Transverse colon (tissue), 4 donors: ENCODE results near the gene ZBTB43. TPM values are rescaled to one million over a fixed set of nuclear protein-coding genes. Genes with fewer than 3 reads are reported as not detected.

Experiments
- DNase-seq: peaks from one replicate; pipeline ENCODE4 v3.0.0-alpha.2; 2019
- H3K27ac ChIP-seq, 4 donors: fragments of 200-600 bp; sonication (generic); 2 replicates each; pipeline ENCODE4 v1.5.1; 2016 to 2018; ENCODE audit warnings: inconsistent platforms in 4 of 4
- H3K27me3 ChIP-seq: fragments of 200-600 bp; sonication (generic); 2 replicates; pipeline ENCODE4 v1.5.1; 2017; ENCODE audit warnings: inconsistent platforms
- H3K36me3 ChIP-seq, 4 donors: fragments of 200-600 bp; sonication (generic); 2 replicates each; pipeline ENCODE4 v1.5.1; 2017 to 2019; ENCODE audit warnings: inconsistent platforms in 4 of 4
- H3K4me1 ChIP-seq, 4 donors: fragments of 200-600 bp; sonication (generic); 2 replicates each; pipeline ENCODE4 v1.5.1; 2017 to 2020; ENCODE audit warnings: inconsistent platforms in 4 of 4
- H3K4me3 ChIP-seq, 4 donors: fragments of 200-600 bp; sonication (generic); 1 replicate in 1 of 4; 2 replicates in 3 of 4; pipeline versions ENCODE4 v1.5.1 to v1.6.1; 2017 to 2019; ENCODE audit warnings: inconsistent platforms in 4 of 4
- H3K9me3 ChIP-seq, 2 donors: fragments of 200-600 bp; sonication (generic); 2 replicates each; pipeline ENCODE4 v1.5.1; 2017 to 2019; ENCODE audit warnings: inconsistent platforms in 2 of 2
- CTCF ChIP-seq, 5 experiments: fragments of 200-600 bp in 3 of 5; fragments of 450-650 bp in 2 of 5; sonication (generic) in 3 of 5; IDR thresholded peaks; 1 replicate in 2 of 5; 2 replicates in 3 of 5; pipeline ENCODE4 v1.5.1; 2016 to 2017; ENCODE audit warnings: antibody characterized with exemption in 5 of 5, inconsistent platforms in 3 of 5, mild to moderate bottlenecking in 2 of 5, moderate library complexity in 1 of 5
- EP300 ChIP-seq: sonication (generic); formaldehyde crosslinking; IDR thresholded peaks from one replicate; pipeline ENCODE4 v1.6.1; 2017; ENCODE audit warnings: antibody characterized with exemption, low read depth
- POLR2A ChIP-seq: fragments of 450-650 bp; IDR thresholded peaks from one replicate; pipeline ENCODE4 v1.6.1; 2016; ENCODE audit warnings: antibody characterized with exemption, mild to moderate bottlenecking, moderate library complexity
- POLR2AphosphoS5 ChIP-seq, 3 donors: sonication (generic); formaldehyde crosslinking; IDR thresholded peaks; one replicate each; pipeline ENCODE4 v1.6.1; 2016; ENCODE audit warnings: antibody characterized with exemption in 3 of 3
- WGBS, 2 donors: methylation state at CpG; one replicate each; pipeline ENCODE4 v1.1.5; 2018; ENCODE audit warnings: low coverage in 1 of 2; 5-methylcytosine and 5-hydroxymethylcytosine counted together
- in situ Hi-C, 4 donors: fragments of 200-750 bp; cut with MboI; loops; one replicate each; pipeline versions ENCODE4 v1.15.0 to v1.15.1; 2017; ENCODE audit warnings: low sequenced_read_pairs in 3 of 4, low pct_ligation_motif_present in 1 of 4, low pct_unique_long_range_greater_than_20kb in 1 of 4
- intact Hi-C: fragments of 100-400 bp; cut with DNase I; formaldehyde crosslinking; loops from one replicate; pipeline ENCODE4 v1.15.1; 2023; ENCODE audit warnings: low total_unique reads
- total RNA-seq, 4 donors: library from RNA; depleted of rRNA; stranded (reverse); fragments of >200 nt; gene quantifications; one replicate each; pipeline ENCODE4 v1.1.0, GENCODE V29; 2016

Gene ZBTB43
- total RNA-seq, 4 donors from 2014 or later, result 5.0 to 19.5 (median 16.6) TPM

GRCh38 chr9:126851286-126851880 lies 46.5 kb downstream of the ZBTB43 start:
- in situ Hi-C loops (no loop called here), intact Hi-C loops (no loop called here)
- no peak for TF ChIP-seq POLR2AphosphoS5 (IDR thresholded peaks at IDR 0.05)
- no peak for TF ChIP-seq CTCF (IDR thresholded peaks at IDR 0.05)
- TF ChIP-seq EP300, result no peak
- no peak for TF ChIP-seq POLR2A
- Histone ChIP-seq H3K4me1 (no peaks in the 10 kb centered on the region), H3K27ac (no peak overlapping the region), H3K4me3 (no peak overlapping the region), H3K9me3 (no peaks in the 10 kb centered on the region), H3K36me3 (no peaks in the 10 kb centered on the region), H3K27me3 (peaks cover 21% of the 10 kb centered on the region)
- 84 to 94% methylated on average over 3 to 6 of the region's 6 CpGs for WGBS, 2 donors
- DNase-seq, result no peak

GRCh38 chr9:126852086-126852688 lies 47.3 kb downstream of the ZBTB43 start:
- TF ChIP-seq EP300, result no peak
- no peak for TF ChIP-seq CTCF (IDR thresholded peaks at IDR 0.05)
- no peak for TF ChIP-seq POLR2A
- no peak for TF ChIP-seq POLR2AphosphoS5 (IDR thresholded peaks at IDR 0.05)
- WGBS, 2 donors, result 57 to 65% methylated on average over 3 of the region's 3 CpGs
- in situ Hi-C loops (no loop called here), intact Hi-C loops (no loop called here)
- Histone ChIP-seq H3K36me3 (no peaks in the 10 kb centered on the region), H3K27me3 (peaks cover 21% of the 10 kb centered on the region), H3K27ac (no peak overlapping the region), H3K9me3 (no peaks in the 10 kb centered on the region), H3K4me1 (no peaks in the 10 kb centered on the region), H3K4me3 (no peak overlapping the region)
- DNase-seq, result no peak

DNA sequence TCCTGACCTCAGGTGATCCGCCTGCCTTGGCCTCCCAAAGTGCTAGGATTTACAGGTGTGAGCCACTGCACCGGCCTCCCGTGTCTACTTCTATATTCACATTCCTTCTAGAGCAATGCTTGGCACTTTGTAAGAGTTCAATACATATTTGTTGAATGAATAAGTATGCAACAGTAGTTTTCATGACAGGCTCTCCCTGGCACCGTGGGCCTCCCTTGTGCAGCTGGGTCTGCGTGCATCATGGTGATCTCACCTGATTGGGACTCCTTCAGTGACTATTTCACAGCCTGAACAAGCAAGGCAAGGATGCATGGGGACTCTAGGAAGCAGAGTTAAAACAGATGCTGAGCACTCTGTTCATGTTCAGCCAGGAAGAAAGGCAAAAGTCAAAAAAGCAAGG lies 48.8 kb downstream of the ZBTB43 start:
- no peaks in the 10 kb centered on the region for H3K9me3 ChIP-seq
- H3K27me3 ChIP-seq, result peaks cover 21% of the 10 kb centered on the region
- in situ Hi-C loops, result no loop called here
- intact Hi-C loops, result no loop called here
- no peaks in the 10 kb centered on the region for H3K36me3 ChIP-seq
- TF ChIP-seq POLR2A (no peak), CTCF (IDR thresholded peaks at IDR 0.05) (no peak), POLR2AphosphoS5 (IDR thresholded peaks at IDR 0.05) (no peak), EP300 (no peak)
- H3K27ac ChIP-seq, result no peak overlapping the region
- DNase-seq, result no peak
- H3K4me1 ChIP-seq, result no peaks in the 10 kb centered on the region
- H3K4me3 ChIP-seq, result no peak overlapping the region
- WGBS, 2 donors, result 76 to 81% methylated on average over 5 of the region's 5 CpGs

DNA sequence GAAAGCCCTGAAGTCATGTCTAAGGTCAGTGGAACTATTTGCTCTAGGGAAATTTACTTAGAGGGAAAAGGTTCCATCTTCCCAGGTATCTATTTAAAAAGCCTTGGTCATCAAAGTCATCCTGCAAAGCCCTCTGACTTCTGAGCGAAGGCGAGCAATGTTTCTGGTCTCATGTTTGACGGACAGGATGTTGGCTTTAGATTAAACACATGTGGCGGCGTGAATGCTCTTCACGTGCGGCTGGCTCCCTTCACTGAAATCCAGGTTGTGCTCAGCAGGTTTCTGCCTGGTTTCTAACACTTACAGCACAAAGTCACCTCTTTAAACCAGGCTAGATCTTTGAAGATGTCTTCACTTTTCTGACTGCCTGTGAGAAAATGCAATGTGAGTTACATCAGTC lies 49.9 kb downstream of the ZBTB43 start:
- intact Hi-C loops, result no loop called here
- H3K4me1 ChIP-seq, result peaks cover 0 to 4% (median 3%) of the 10 kb centered on the region in 4 donors
- DNase-seq, result no peak
- no peaks in the 10 kb centered on the region for H3K36me3 ChIP-seq
- TF ChIP-seq POLR2AphosphoS5 (IDR thresholded peaks at IDR 0.05), result no peak
- TF ChIP-seq POLR2A, result no peak
- no peak for TF ChIP-seq EP300
- no peak for TF ChIP-seq CTCF (IDR thresholded peaks at IDR 0.05)
- H3K9me3 ChIP-seq, result no peaks in the 10 kb centered on the region
- H3K27ac ChIP-seq, result no peak overlapping the region
- in situ Hi-C loops, result no loop called here
- 72% methylated on average over 7 of the region's 7 CpGs; no CpG with 5 or more reads in 1 of the 2 donors for WGBS, 2 donors
- H3K4me3 ChIP-seq, result no peak overlapping the region
- H3K27me3 ChIP-seq, result peaks cover 21% of the 10 kb centered on the region
